ENCODE measurements around the gene TAT.

DNA sequence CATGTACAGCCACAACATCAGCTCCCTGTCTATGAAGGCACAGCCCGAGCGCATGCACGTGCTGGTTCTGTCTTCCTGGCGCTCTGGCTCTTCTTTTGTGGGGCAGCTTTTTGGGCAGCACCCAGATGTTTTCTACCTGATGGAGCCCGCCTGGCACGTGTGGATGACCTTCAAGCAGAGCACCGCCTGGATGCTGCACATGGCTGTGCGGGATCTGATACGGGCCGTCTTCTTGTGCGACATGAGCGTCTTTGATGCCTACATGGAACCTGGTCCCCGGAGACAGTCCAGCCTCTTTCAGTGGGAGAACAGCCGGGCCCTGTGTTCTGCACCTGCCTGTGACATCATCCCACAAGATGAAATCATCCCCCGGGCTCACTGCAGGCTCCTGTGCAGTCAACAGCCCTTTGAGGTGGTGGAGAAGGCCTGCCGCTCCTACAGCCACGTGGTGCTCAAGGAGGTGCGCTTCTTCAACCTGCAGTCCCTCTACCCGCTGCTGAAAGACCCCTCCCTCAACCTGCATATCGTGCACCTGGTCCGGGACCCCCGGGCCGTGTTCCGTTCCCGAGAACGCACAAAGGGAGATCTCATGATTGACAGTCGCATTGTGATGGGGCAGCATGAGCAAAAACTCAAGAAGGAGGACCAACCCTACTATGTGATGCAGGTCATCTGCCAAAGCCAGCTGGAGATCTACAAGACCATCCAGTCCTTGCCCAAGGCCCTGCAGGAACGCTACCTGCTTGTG is 40.0 kb downstream of the TAT start:
- no peak for TF ChIP-seq EP300 (IDR thresholded peaks at IDR 0.05)
- no peak for TF ChIP-seq POLR2A (IDR thresholded peaks at IDR 0.05)
